GM12892 (cell line): ENCODE results near the gene RGMB.

Experiments
- POLR2A ChIP-seq: IDR thresholded peaks from 2 replicates; pipeline ENCODE4 v1.6.1; 2011; ENCODE audit warnings: low read depth, low read length, control low read depth
- TAF1 ChIP-seq: IDR thresholded peaks from 2 replicates; pipeline ENCODE4 v1.6.1; 2011; ENCODE audit warnings: low read depth, mild to moderate bottlenecking, control low read depth, low read length, borderline replicate concordance

- TF ChIP-seq TAF1, result no peak
- TF ChIP-seq POLR2A, result no peak
Observed at GRCh38 chr5:98805070-98805469, 31.6 kb downstream of the RGMB start.
